ENCODE measurements around the gene GINS1.

GINS1 gene

GRCh38 chr20:25494506-25495188 is 87.2 kb downstream of the GINS1 start:
- DNase-seq (ENCODE audit: low spot score): no peak

GRCh38 chr20:25495189-25495824 is 87.8 kb downstream of the GINS1 start:
- no peak for DNase-seq (ENCODE audit: low spot score)

GRCh38 chr20:25496165-25496967 is 88.9 kb downstream of the GINS1 start:
- DNase-seq (ENCODE audit: low spot score): no peak

GRCh38 chr20:25496968-25497401 is 89.5 kb downstream of the GINS1 start:
- DNase-seq (ENCODE audit: low spot score): no peak

GRCh38 chr20:25497586-25498279 is 90.3 kb downstream of the GINS1 start:
- no peak for DNase-seq (ENCODE audit: low spot score)
